NCI-H2029 treated with DMSO at 0.1 percent for 48 hours (cell line): Measurements from ENCODE around the gene NUMB.

Experiments used
- DNase-seq: peaks from one replicate; lab custom pipeline; 2025; lab: John Stamatoyannopoulos, UW

The NUMB gene

GRCh38 chr14:73245480-73246325 lies 212.6 kb downstream of the NUMB start:
- DNase-seq: no peak

- DNase-seq: no peak
These were observed 213.6 kb downstream of the NUMB start for GRCh38 chr14:73244541-73245290.

- DNase-seq: no peak
These were observed 214.6 kb downstream of the NUMB start for GRCh38 chr14:73243748-73244147.

GRCh38 chr14:73243341-73243740 lies 215.0 kb downstream of the NUMB start:
- DNase-seq: no peak

- DNase-seq: no peak
These were observed 215.9 kb downstream of the NUMB start for GRCh38 chr14:73242357-73242901.

GRCh38 chr14:73241481-73242165 lies 216.7 kb downstream of the NUMB start:
- DNase-seq: no peak

- no peak for DNase-seq
These were observed 217.4 kb downstream of the NUMB start for GRCh38 chr14:73240816-73241480.

- DNase-seq: no peak
These were observed 218.7 kb downstream of the NUMB start for GRCh38 chr14:73239393-73240241.

- no peak for DNase-seq
These were observed 219.4 kb downstream of the NUMB start for GRCh38 chr14:73238941-73239340.

- no peak for DNase-seq
These were observed 219.9 kb downstream of the NUMB start for GRCh38 chr14:73238424-73238852.

GRCh38 chr14:73237786-73238423 lies 220.4 kb downstream of the NUMB start:
- DNase-seq: no peak

GRCh38 chr14:73237219-73237785 lies 221.0 kb downstream of the NUMB start, which contains the start of gene PAPLN:
PAPLN (plus strand) TSS chr14:73237506; CDS start chr14:73239779, 2,273 bp downstream.
- DNase-seq: no peak

- no peak for DNase-seq
These were observed 221.6 kb downstream of the NUMB start for GRCh38 chr14:73236752-73237218.

- DNase-seq: no peak
These were observed 222.2 kb downstream of the NUMB start for GRCh38 chr14:73236157-73236556.

GRCh38 chr14:73235531-73236155 lies 222.7 kb downstream of the NUMB start:
- no peak for DNase-seq

GRCh38 chr14:73234586-73235394 lies 223.6 kb downstream of the NUMB start:
- DNase-seq: no peak

GRCh38 chr14:73234029-73234428 lies 224.3 kb downstream of the NUMB start:
- DNase-seq: no peak

GRCh38 chr14:73233564-73233963 lies 224.8 kb downstream of the NUMB start:
- DNase-seq: no peak
